ENCODE data around the gene EBF3.

The EBF3 gene

DNA sequence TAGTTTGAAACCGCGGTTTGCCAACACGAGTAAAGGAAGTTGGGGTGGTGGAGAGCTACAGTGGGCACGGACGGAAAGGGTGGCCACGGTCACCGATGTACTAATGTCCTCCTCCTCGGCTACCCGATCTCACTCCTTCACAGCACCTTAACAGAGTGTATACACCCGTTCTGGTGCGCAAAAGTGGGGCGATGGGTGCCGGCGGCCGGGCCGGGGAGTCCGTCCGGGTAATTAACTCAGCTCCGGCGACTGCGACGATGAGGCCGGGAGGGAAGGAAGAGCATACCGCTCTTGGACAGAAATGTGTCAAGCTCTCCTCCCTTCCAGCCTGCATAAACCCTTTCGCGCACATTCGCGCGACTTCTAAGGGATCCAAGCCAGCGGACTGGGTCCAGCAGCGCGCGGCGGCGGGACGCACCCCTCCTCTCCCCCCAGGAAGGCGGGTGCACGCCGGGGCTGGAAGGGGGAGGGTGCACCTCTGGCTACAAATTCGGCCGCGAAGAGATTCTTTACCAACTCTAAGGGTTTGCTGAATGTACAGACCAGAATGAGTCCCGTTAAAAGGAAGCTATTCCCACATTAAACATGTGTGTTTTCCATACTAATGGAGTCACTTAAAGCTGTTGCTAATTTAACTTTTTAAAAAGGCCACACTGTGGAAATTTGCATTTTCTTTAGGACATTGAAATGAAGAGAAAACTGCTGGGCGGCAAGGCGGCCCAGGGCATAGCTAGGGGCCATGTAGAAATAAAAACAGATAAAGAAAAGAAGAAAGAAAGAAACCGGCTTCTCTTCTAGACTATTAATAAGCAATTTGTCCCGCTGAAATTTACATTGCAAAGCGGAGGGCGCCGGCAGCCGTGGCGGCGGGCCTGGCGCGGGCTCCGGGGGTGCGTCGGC lies 6.6 kb upstream of the EBF3 start:
- DNase-seq: no peak

DNA sequence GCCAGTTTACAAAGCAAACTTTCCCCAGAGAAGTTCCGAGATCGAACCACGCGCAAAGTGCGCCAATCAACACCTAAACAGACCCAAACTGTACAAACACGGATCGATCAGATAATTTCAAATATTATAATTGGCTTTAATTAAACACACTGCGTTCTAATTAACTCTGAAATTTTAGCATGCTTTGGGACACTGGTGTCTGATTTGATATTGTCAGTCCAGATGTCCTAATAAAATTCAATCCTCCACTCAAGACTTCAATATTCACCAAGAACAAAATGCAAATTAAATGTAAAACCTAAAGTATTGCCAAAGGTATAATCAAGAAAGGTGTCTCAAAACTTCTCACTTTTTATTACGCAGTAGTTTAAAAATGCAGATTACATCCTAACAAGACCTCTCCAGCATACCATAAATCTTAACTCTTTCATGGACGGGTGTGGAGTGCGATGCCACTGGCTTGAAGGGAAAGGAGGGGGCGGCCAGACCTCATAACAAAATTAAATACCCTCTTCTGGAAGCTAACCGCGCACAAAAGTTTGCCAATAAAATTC lies 5.9 kb upstream of the EBF3 start:
- no peak for DNase-seq

DNA sequence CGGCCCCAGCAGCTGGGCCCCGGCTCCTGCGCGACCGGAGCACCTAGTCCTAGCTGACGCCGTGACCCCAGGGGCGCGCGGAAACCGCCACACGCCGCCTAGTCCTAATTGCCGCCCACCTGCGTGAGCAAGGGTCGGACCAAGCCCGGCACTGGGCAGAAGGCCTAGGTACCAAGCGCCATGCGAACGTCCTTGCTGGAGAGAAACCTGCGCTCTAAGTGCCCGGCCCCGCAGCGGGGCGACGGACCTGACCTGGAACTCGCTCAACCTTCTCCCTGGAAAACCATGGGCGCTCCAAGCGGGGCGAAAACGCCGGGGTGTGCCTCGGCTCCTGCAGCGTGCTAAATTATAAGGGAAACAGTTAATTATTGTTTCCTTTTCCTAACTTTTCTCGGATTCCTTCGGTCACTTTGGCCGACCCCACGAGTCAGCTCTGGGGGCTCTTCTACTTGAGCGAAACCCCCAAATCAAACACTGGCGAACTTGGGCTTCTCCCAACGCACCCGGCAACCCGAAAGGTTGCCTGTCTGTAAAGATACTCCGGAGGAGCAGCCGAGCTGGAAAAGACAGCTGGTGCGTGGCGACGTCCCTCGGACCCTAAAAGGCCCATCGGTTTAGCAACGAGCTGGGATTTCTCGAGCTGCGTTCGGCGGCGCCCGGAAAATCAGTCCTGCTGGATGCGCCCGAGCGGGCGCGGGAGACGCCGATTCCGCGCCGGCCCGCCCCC lies 5.3 kb upstream of the EBF3 start:
- no peak for DNase-seq

DNA sequence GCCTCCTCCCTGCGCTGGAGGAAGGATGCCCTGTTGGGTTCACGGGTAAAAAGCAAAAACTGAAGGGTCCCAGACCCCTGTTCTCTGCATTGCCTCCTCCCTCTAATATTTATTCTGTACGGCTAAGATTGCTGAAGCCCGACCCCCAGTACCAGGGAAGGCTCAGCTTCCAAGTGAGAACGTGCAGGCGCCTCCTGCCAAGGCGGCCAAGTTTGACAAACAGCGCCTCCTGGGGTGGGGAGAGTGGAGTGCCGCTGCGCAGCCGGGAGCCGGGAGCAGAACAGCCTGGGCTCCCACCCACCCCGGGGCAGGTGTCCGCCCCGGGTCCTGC lies 4.7 kb upstream of the EBF3 start:
- DNase-seq: no peak

DNA sequence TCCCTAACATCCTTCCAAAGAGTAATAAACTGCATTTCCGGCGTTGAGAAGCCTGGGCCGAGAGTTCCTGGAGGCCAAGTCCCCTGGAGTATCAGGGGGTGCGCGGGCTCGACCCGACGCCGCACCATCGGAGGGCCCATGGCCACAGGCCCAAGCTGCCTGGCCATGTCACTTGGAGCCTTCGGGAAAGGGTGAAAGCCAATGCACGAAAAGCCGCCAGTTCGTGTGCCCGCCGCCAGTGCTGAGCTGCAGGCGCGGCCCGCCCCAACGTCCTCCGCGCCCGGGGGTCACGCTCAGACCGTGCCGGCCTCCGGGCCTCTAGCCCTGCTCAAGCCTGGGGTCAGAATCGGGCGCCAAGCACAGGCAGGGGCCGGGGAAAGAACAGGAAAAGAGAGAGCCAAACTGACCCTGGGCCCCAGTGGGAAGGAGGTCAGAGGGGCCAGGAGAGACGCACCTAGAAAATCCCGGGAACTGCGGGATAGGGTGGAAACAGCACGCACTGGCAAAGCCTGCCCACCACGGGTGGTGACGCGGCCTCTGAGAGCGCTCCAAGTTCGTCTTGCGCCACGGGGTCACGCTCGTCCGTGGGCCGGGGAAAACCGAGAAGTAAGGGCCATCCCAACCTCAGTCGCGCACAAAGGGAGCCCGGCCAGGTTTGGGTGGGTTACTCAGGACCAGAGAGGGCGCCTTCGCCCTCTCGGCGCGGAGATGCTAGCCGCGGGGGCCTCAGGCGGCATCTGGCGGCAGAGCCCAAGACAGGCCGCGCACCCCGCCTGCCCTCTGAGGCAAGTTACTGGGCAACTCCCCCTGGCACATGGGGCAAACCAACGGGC lies 4.2 kb upstream of the EBF3 start:
- DNase-seq: no peak

DNA sequence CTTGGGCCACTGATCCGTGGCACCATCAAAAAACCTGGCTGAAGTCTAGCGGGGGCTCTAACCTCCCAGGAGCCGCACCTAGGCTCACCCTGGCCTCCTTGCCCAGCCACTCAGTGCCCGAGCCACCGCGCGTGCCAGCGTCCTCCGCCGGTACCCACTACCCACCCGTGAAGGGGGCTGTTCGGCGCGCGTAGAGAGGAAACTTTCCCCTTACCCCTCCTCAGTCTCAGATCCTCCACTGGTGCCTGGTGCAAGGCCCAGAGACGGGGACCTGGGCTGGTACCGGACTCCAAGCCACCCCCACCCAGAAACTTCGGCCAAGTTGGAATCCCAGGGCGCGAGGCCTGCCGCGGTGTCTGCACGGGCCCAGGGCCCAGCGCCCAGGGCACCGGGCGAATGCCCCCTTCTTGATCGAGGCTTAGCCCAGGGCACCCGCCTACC lies 3.5 kb upstream of the EBF3 start:
- DNase-seq: no peak

DNA sequence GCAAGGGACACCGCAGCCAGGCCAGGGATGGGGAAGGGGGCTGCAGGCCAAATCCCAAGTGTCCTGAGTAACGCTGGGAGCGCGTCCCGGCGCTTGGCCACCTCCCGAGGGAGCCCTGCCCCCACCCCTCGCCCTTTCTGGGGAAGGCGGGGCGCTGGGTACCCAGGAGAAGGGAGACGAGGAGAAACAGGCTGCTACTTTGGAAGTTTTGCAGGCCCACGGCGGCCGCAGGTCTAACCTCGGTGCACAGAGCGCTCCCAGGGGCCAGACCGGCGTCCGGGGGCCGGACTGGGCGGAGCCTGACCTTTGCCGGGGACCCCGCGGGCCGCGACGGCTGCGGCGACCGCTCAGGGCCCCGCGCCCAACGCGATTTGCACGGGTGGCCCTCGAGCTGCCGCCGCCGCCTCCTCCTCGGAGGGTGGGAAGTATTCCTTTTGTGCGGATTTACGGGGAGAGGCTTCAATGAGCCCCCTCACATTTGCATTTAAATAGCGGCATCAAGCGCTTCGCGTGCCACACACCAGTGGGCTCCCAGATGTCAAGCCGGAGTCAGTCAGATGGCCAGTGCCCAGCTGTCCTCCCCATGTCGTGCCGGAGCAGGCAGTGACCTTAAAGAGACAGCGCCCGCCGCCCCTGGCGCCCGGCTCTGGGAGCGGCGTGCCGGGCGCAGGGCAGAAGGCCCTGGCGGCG lies 3.0 kb upstream of the EBF3 start:
- DNase-seq: no peak

DNA sequence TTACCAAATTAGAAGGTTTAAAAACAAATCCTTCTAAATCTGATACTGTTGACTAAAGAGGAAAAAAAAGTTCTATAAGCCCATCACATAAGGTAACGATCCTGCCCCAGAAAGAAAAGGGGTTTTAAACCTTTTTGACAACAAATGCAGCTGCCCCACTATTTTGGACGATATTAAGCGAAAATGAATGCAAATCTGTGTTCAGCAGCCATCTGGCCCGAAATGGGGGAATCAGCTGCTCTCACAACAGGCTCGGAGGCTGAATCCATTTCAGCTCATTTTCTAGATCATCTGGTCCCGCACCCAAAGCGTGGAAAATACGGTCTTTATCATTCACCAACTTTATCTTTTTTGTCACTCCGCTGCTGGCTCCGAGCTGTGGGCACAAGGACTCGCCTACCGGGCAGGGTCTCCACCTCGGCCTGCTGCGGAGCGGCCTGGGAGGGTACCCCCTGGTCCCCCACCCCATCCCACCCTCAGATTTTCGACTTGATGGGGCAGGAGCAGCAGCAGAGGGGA lies 2.4 kb upstream of the EBF3 start:
- no peak for DNase-seq

DNA sequence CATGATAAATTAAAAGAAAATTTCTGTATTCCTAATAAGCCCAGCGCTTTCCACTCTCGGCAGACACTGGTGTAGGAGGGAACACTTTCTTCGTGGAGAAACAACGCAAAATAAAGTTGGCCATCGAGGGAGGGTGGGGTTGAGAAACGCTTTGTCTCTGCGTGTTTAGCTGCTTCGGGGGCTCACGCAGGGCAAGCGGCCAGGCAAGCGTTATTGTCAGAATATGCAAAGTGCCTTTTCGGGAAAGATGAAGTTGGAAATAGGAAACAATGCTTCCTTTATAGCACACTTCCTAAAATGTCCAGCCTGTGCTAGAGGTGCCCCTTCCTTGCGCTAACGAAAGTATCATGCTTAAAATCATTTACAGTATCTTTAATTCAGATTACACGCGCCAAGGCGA lies 1.9 kb upstream of the EBF3 start:
- no peak for DNase-seq

DNA sequence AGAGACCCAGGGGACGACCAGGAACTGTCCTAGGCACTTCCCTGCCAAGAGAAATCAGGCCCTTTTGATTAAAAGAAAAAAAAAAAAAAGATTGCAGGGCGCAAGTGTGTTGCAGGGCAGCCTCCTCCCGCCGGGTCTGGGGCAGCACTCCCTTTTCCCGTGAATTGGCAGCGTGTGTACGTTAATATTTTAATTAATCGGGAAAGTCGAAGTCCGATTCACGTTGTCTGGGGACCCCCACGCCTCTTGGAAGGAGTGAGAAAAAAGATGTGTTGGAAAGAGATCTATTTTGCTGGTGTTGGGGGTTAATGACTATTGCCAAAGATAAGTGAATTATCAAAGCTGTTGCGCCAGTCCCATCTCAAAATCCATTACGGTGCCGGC lies 1.3 kb upstream of the EBF3 start:
- DNase-seq: no peak

DNA sequence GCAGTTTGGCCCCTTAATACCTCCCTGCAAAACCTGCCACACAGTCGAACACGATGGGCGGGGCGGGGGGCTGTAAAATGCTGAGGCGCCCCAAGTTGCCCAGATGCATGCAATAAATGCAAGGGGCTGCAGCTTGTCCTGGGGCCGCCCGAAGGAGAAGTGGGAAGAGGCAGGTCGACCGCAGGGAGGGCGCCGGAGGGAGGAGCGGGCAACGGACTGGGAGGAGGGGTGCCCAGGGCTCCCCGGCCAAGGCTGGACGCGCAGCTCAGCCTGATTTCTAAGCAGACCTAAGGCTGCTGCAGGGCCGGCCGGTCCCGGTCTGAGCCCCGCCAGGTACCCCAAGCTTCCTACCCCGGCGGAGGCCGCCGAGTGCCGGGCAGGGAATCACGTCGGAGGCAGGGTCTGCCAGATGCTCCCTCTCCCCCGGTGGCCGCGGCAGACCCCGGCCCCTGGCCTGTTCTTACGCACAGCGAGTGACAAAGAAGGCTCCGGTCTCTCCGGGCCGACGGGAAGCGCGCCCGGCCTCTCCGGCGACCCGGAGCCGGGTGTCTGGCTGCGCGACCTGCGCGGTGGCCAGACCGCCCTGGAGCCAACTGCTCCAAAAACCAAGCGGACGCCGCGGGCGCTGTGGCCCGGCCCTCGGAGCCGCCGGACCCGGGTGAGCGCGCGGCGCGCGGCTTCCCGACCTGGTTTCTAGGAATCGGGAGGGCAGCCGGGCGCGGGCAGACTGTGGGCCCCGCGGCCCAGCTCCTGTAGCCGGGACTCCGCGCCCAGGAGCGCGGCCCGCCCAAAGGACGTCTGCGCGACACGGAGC lies 744 bp upstream of the EBF3 start:
- no peak for DNase-seq

DNA sequence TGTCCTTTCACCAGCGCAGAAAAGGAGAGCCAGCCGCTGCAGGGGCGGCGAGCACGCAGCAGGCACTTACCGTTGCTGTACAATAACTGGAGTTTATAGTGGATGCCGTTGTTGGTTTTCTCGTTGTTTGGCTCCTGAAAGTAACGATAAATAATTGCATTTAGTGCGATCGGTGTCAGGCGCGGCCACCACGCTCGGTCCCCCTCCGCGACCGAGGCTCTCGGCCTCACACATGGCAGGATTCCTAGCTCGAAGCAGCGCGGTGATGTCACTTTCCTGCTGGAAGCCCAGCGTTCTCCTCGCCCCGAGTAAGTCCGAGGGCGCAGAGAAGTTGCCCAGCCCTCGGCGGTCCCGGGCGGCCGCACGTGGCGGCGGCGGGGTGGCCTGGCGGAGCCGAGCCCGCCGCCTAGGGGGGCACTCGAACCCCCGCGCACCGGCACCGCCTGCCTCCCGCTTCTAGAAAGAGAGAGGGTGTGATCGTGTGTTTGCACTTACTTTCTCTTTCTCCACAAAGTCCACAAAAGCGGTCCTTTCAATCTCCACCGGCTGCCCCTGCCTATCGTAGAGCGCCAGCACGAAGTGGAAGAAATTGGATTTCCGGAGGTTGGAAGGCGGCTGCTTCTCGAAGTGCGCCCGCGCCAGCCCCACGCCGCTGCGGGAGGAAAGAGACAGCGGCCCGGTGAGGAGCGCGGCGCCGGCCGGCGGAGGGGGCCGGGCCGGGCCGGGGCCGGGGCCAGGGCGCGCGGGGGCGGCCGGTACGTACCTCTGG lies 1.0 kb downstream of the EBF3 start:
- DNase-seq: no peak

DNA sequence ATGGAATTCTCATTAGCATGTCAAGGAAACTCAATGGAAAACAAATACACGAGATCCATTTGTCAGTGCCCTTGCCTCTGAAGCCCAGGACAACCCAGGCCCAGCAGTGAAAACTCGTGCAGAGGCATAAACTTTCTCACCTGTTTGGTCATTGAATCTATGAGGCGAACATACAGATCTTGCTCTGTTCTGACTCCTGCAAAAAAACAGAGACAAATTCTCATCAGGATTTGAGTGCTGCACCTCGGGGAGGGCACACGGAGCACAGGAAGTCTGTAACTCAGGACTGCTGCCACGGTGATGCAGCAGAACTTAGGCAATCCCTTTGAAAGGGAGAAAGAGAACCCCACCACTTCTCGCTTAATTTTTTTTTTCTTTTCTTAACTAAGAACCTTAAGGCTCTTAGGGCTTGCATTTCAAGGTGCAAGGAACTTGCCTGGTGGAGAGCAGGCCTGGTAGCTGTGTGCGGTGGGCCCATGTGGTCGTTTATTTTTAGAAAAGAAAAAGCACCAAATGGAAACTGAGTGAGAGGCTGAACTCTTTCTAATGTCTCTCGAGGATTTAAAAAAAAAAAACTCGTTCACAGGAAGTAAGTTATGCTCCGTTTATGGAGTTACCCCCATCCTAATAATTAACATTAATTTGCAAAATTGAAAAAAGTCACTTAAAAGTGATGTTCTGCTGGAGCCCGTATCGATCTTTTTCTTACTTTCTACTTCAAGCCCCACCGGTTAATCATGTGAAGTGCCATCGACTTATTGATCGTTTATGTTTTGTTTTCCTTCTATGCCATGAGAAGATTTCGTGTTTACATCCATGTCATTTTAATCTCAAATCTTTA lies 1.8 kb downstream of the EBF3 start:
- no peak for DNase-seq

DNA sequence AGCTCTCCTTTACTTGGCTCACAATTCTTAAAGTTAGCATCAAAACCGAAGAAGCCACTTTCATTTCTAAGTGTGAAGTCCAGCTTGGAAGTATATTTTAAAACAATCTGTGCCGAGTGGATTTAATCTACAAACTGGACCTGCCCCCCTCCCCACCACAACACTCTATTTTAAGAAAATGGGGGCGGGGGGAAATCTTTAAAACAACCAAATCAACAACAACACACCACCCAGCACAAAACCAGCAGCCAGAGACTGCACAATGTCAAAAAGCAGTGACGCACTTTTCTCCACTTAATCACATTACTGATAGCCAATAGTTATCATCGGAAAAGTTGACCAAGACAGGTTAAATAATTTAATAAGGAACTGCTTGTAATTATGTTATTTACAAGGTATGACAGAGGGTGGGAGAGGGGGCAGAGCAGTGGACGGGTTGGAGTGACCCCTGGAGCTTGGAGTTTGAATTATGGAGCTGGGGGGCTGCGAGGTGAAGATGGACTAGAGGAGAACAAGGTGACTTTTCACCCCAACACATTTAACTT lies 2.8 kb downstream of the EBF3 start:
- no peak for DNase-seq

DNA sequence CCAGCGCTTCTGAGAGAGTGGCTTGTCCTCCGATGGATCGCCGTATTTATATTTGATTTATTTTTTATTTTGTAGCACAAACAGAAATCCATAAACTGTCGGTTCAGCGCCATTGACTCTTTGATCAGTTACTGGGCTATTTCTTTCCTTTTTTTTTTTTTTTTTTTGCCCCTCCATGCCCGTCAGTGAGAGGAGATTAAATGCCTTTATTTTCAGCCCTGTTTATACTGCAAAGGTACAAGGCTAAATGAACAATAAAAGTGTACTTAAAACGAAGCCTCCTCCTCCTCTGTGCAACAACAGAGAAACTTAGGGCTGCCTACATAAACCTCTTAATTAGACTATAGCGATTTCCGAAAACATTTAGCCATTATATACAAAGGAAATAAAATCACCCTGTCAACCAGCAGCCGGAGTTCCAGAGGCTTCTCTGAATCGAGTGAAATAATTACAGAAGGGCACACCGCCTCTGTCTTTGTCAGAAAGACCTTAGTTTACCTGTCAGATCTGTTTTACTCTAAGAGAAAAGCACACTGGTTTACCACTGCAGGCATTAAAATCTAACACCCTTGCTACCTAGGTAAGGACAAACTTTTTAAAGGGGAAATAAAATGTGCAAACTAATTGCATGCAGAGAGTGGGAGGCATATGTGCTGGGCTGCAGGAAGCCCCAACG lies 3.5 kb downstream of the EBF3 start:
- no peak for DNase-seq

DNA sequence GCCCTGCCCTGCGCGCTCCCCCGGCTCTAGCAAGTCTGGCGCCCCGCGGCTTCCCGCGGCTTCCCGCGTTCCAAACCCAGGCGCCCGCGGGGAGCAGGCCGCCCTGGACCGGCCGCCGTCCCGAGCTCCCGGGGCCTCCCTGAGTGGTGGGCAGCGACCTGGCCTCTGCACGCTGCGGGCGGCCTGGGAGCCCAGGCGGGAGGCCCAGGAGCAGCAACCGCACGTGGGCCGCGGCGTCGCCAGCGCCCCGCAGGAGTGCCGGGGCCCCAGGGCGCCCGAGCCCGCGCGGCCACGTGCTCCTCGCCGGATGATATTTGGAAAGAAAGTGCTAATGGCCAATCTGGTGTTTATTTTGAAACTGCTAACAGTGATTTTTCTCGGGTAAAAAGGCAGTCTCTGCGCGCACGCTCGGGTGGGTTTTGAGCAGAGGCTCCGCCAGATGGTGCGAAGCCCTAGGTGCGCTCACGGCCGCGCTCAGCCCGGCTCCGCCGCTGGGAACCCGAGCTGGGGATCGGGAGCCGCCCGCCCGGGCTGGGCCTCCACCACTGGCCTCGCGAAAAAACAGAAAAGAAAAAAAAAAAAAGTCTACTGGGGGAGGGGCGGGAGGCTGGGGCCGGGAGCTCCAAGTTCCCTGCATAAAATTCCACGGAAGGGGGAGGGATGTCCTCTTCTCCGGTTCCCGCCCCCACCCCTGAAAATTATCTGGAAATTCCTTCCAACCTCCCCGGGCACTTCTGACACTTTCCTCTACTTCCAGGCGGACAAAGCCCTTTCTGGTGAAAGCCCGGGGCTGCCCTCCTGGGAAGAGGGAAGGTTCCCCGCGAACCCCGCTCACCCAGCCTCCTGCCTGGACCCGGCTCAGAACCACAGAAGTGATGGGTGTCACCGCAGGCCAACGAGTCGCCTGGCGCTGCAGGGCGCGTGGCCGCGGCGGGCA lies 4.3 kb downstream of the EBF3 start:
- DNase-seq: no peak

Data from NCI-H2081 treated with DMSO at 0.1 percent for 48 hours (cell line).